Sciatic nerve (tissue), 2 donors: Measurements from ENCODE around the gene REPIN1. TPM values are rescaled to one million over a fixed set of nuclear protein-coding genes. Genes with fewer than 3 reads are reported as not detected.

ENCODE experiments used
- ATAC-seq: fragments of 200-7000 bp; cut with Tn5 transposase; one replicate; pipeline ENCODE4 v1.9.1; 2020; ENCODE audit warnings: mild to moderate bottlenecking, moderate library complexity
- DNase-seq: peaks from one replicate; pipeline ENCODE4 v3.0.0-alpha.2; 2020; ENCODE audit warnings: low spot score
- intact Hi-C: fragments of 100-400 bp; cut with DNase I; formaldehyde crosslinking; loops from one replicate; pipeline ENCODE4 v1.14.2; 2022
- total RNA-seq: library from RNA; stranded (reverse); fragmentation: NEBNext Ultra II Directional; extraction: Animal tissue kit (Norgen Biotek cat#: 25700); gene quantifications from one replicate; pipeline ENCODE4 v1.2.1, GENCODE V29; 2021
- donor health status: DM: no; HTN: no; CAD: no.
- donor health status: DM: no; HTN: no; CAD: no.

Gene REPIN1
- total RNA-seq, 1 donor from 2014 or later: 54.0 TPM

- intact Hi-C loops: no loop called here
- peak; percentile 17 for DNase-seq
- ATAC-seq: no peak
These were observed 10.7 kb upstream of the REPIN1 start for GRCh38 chr7:150357771-150358427.

- ATAC-seq (no peak), DNase-seq (no peak)
- intact Hi-C loops: no loop called here
These were observed 10.2 kb upstream of the REPIN1 start for GRCh38 chr7:150358433-150358832.

GRCh38 chr7:150358988-150359621, 9.5 kb upstream of the REPIN1 start:
- no peak for ATAC-seq
- intact Hi-C loops: no loop called here

GRCh38 chr7:150359622-150360362, 8.8 kb upstream of the REPIN1 start:
- ATAC-seq: no peak
- intact Hi-C loops: no loop called here

More at GRCh38 chr7:150358988-150359621, 9.5 kb upstream of the REPIN1 start:
- DNase-seq: peak; percentile 5

GRCh38 chr7:150360363-150361058, 8.1 kb upstream of the REPIN1 start:
- intact Hi-C loops: no loop called here
- no peak for DNase-seq
- ATAC-seq: no peak

More at GRCh38 chr7:150359622-150360362, 8.8 kb upstream of the REPIN1 start:
- peak; percentile 21 for DNase-seq

GRCh38 chr7:150361402-150361801, 7.2 kb upstream of the REPIN1 start:
- intact Hi-C loops: no loop called here
- peak; percentile 41 for DNase-seq
- ATAC-seq: no peak

GRCh38 chr7:150361807-150362621, 6.6 kb upstream of the REPIN1 start:
- intact Hi-C loops: no loop called here
- DNase-seq: peak; percentile 45
- no peak for ATAC-seq

GRCh38 chr7:150363370-150363769, 5.3 kb upstream of the REPIN1 start:
- intact Hi-C loops: no loop called here
- DNase-seq (no peak), ATAC-seq (no peak)

GRCh38 chr7:150363872-150364271, 4.8 kb upstream of the REPIN1 start:
- intact Hi-C loops: no loop called here
- DNase-seq (no peak), ATAC-seq (no peak)

GRCh38 chr7:150365194-150365593, 3.4 kb upstream of the REPIN1 start:
- peak; percentile 12 for DNase-seq
- intact Hi-C loops: no loop called here
- ATAC-seq: no peak

- DNase-seq: peak; percentile 14
- intact Hi-C loops: no loop called here
- no peak for ATAC-seq
These were observed 2.8 kb upstream of the REPIN1 start for GRCh38 chr7:150365673-150366398.

- intact Hi-C loops: no loop called here
- DNase-seq (no peak), ATAC-seq (no peak)
These were observed 936 bp upstream of the REPIN1 start for GRCh38 chr7:150367677-150368095.

- DNase-seq (peak; percentile 78), ATAC-seq (peak; percentile 53)
- intact Hi-C loops: no loop called here
These were observed 494 bp downstream of the REPIN1 start for GRCh38 chr7:150368884-150369747.

- intact Hi-C loops: no loop called here
These were observed 1.3 kb downstream of the REPIN1 start for GRCh38 chr7:150369748-150370501.

GRCh38 chr7:150370612-150371071, 2.0 kb downstream of the REPIN1 start:
- intact Hi-C loops: no loop called here
- no peak for DNase-seq
- ATAC-seq: no peak

More at GRCh38 chr7:150369748-150370501, 1.3 kb downstream of the REPIN1 start:
- no peak for ATAC-seq
- no peak for DNase-seq
